Astrocyte (in vitro differentiated cells and primary cell): ENCODE measurements around the gene ZFYVE28.

Experiments used
- CTCF ChIP-seq: IDR thresholded peaks from 2 replicates; pipeline ENCODE4 v1.5.1; 2011; ENCODE audit warnings: low read depth, mild to moderate bottlenecking, inconsistent platforms, low read length, moderate library complexity; ENCODE audit not compliant: insufficient read depth
- EZH2 ChIP-seq: IDR thresholded peaks from 2 replicates; pipeline ENCODE4 v1.6.1; 2012; ENCODE audit warnings: mild to moderate bottlenecking, low read length, inconsistent platforms; ENCODE audit not compliant: insufficient read depth

GRCh38 chr4:2303686-2304320 lies 114.6 kb downstream of the ZFYVE28 start:
- no peak for TF ChIP-seq CTCF
- TF ChIP-seq EZH2 = no peak
